H1 (cell line): ENCODE results near the gene FAM53A. TPM values are rescaled to one million over a fixed set of nuclear protein-coding genes. Genes with fewer than 3 reads are reported as not detected.

Experiments
- CBX5 ChIP-seq: fragments of 300-800, 300-1000 bp; sonication (generic); IDR thresholded peaks from 2 replicates; pipeline ENCODE4 v1.7.1; 2016; ENCODE audit warnings: antibody characterized with exemption, low read length, low read depth
- CTBP2 ChIP-seq: IDR thresholded peaks from 2 replicates; pipeline ENCODE4 v1.7.0; 2011; ENCODE audit warnings: borderline replicate concordance, mild to moderate bottlenecking, moderate library complexity, mixed read lengths, low read length; ENCODE audit not compliant: insufficient read depth, insufficient read length
- FOSL1 ChIP-seq: IDR thresholded peaks from 2 replicates; pipeline ENCODE4 v1.6.1; 2011; ENCODE audit warnings: mild to moderate bottlenecking, low read depth, low read length, moderate library complexity; ENCODE audit not compliant: insufficient read depth
- KDM1A ChIP-seq: fragments of 200-600, 300-600 bp; sonication (generic); IDR thresholded peaks from 2 replicates; pipeline ENCODE4 v1.7.1; 2016; ENCODE audit warnings: mild to moderate bottlenecking, low read length, borderline replicate concordance
- NANOG ChIP-seq: IDR thresholded peaks from 2 replicates; pipeline ENCODE4 v1.6.1; 2011; ENCODE audit warnings: low read length, low read depth, mild to moderate bottlenecking, inconsistent platforms; ENCODE audit not compliant: insufficient read depth, poor library complexity, severe bottlenecking
- SAP30 ChIP-seq: fragments of 300-600 bp; sonication (generic); IDR thresholded peaks from 2 replicates; pipeline ENCODE4 v1.7.1; 2012; ENCODE audit warnings: low read length, moderate library complexity, mild to moderate bottlenecking, inconsistent platforms; ENCODE audit not compliant: insufficient read depth, insufficient replicate concordance
- TBP ChIP-seq: IDR thresholded peaks from 2 replicates; pipeline ENCODE4 v1.6.1; 2011; ENCODE audit warnings: low read depth, low read length, improper control_type of control experiment
- polyA plus RNA-seq, 7 experiments: library from polyadenylated mRNA; depleted of rRNA in 3 of 7; stranded (reverse) in 5 of 7; unstranded in 2 of 7; fragments of >200 nt in 5 of 7; fragments of 200-250 nt in 2 of 7; gene quantifications; 1 replicate in 5 of 7; 2 replicates in 1 of 7; 4 replicates in 1 of 7; pipeline versions ENCODE4 v1.2.1 to v1.2.3, GENCODE V29; 2011 to 2013; ENCODE audit warnings: missing spikeins in 2 of 7, mixed read lengths in 2 of 7
- total RNA-seq: library from RNA; stranded (reverse); fragmentation: NEBNext Ultra II Directional; extraction: Animal tissue kit (Norgen Biotek cat#: 25700); gene quantifications from 2 replicates; pipeline ENCODE4 v1.2.1, GENCODE V29; 2021
- TF ChIP-seq, protein P1 (sequence below): fragments of 300-600 bp; sonication (generic); IDR thresholded peaks from 2 replicates; pipeline ENCODE4 v1.7.1; 2012; ENCODE audit warnings: low read length, moderate library complexity, mild to moderate bottlenecking, inconsistent platforms; ENCODE audit not compliant: insufficient replicate concordance
- TF ChIP-seq, protein P2 (sequence below): IDR thresholded peaks from 2 replicates; pipeline ENCODE4 v1.6.1; 2012; ENCODE audit warnings: inconsistent platforms

FAM53A gene
- total and polyA plus RNA-seq, 2 of the 8 experiments (the other 6 are each of a cell fraction or from before 2014, with no cell fraction given) = 1.9 to 2.0 TPM

- TF ChIP-seq, protein P1, sequence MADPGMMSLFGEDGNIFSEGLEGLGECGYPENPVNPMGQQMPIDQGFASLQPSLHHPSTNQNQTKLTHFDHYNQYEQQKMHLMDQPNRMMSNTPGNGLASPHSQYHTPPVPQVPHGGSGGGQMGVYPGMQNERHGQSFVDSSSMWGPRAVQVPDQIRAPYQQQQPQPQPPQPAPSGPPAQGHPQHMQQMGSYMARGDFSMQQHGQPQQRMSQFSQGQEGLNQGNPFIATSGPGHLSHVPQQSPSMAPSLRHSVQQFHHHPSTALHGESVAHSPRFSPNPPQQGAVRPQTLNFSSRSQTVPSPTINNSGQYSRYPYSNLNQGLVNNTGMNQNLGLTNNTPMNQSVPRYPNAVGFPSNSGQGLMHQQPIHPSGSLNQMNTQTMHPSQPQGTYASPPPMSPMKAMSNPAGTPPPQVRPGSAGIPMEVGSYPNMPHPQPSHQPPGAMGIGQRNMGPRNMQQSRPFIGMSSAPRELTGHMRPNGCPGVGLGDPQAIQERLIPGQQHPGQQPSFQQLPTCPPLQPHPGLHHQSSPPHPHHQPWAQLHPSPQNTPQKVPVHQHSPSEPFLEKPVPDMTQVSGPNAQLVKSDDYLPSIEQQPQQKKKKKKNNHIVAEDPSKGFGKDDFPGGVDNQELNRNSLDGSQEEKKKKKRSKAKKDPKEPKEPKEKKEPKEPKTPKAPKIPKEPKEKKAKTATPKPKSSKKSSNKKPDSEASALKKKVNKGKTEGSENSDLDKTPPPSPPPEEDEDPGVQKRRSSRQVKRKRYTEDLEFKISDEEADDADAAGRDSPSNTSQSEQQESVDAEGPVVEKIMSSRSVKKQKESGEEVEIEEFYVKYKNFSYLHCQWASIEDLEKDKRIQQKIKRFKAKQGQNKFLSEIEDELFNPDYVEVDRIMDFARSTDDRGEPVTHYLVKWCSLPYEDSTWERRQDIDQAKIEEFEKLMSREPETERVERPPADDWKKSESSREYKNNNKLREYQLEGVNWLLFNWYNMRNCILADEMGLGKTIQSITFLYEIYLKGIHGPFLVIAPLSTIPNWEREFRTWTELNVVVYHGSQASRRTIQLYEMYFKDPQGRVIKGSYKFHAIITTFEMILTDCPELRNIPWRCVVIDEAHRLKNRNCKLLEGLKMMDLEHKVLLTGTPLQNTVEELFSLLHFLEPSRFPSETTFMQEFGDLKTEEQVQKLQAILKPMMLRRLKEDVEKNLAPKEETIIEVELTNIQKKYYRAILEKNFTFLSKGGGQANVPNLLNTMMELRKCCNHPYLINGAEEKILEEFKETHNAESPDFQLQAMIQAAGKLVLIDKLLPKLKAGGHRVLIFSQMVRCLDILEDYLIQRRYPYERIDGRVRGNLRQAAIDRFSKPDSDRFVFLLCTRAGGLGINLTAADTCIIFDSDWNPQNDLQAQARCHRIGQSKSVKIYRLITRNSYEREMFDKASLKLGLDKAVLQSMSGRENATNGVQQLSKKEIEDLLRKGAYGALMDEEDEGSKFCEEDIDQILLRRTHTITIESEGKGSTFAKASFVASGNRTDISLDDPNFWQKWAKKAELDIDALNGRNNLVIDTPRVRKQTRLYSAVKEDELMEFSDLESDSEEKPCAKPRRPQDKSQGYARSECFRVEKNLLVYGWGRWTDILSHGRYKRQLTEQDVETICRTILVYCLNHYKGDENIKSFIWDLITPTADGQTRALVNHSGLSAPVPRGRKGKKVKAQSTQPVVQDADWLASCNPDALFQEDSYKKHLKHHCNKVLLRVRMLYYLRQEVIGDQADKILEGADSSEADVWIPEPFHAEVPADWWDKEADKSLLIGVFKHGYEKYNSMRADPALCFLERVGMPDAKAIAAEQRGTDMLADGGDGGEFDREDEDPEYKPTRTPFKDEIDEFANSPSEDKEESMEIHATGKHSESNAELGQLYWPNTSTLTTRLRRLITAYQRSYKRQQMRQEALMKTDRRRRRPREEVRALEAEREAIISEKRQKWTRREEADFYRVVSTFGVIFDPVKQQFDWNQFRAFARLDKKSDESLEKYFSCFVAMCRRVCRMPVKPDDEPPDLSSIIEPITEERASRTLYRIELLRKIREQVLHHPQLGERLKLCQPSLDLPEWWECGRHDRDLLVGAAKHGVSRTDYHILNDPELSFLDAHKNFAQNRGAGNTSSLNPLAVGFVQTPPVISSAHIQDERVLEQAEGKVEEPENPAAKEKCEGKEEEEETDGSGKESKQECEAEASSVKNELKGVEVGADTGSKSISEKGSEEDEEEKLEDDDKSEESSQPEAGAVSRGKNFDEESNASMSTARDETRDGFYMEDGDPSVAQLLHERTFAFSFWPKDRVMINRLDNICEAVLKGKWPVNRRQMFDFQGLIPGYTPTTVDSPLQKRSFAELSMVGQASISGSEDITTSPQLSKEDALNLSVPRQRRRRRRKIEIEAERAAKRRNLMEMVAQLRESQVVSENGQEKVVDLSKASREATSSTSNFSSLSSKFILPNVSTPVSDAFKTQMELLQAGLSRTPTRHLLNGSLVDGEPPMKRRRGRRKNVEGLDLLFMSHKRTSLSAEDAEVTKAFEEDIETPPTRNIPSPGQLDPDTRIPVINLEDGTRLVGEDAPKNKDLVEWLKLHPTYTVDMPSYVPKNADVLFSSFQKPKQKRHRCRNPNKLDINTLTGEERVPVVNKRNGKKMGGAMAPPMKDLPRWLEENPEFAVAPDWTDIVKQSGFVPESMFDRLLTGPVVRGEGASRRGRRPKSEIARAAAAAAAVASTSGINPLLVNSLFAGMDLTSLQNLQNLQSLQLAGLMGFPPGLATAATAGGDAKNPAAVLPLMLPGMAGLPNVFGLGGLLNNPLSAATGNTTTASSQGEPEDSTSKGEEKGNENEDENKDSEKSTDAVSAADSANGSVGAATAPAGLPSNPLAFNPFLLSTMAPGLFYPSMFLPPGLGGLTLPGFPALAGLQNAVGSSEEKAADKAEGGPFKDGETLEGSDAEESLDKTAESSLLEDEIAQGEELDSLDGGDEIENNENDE = no peak
- no peak for TF ChIP-seq FOSL1
- no peak for TF ChIP-seq SAP30
- TF ChIP-seq KDM1A = no peak
- TF ChIP-seq TBP = no peak
- TF ChIP-seq NANOG = no peak
- TF ChIP-seq CTBP2 = no peak
- TF ChIP-seq, protein P2, sequence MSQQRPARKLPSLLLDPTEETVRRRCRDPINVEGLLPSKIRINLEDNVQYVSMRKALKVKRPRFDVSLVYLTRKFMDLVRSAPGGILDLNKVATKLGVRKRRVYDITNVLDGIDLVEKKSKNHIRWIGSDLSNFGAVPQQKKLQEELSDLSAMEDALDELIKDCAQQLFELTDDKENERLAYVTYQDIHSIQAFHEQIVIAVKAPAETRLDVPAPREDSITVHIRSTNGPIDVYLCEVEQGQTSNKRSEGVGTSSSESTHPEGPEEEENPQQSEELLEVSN = no peak
- TF ChIP-seq CBX5 = no peak
Measured at GRCh38 chr4:1592709-1593417, 91.2 kb downstream of the FAM53A start (continued).
